Stimulated activated CD4-positive, alpha-beta T cell treated with anti-CD3 and anti-CD28 coated beads, TNF-alpha, amount 100 ng/mL, for 24 hours (primary cell): ENCODE results near the gene HGFAC.

Experiments used
- DNase-seq, 3 experiments: peaks; one replicate each; pipeline ENCODE4 v3.0.0-alpha.2; 2020; ENCODE audit warnings: low read depth in 3 of 3

The HGFAC gene

DNA sequence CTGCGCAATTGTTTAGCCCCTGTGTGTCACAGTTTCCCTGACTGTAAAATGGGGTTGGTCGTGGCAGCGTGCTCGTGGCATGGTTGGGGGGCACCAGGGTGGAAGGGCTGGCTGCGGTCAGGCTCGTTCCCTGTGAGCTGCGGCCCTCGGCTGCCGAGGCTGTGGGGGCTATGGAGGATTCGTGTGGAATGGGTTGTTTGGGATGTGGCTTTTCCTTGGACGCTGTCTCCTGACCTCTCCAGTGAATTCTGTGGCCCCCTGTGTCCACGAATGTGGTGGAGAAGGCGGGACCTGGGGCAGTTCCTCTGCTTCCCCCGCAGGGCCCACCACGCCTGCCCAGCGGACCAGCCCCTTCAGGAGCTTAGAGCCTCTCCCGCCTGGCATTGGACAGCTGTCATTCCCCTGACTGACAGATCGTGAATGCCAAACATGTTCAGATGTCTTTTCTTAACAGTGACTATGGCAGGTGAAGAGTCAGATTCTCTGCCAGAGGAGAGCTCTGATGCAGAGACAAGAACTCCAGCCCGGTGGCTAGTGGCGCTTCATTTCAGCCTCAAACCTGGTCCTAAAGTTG, 17.2 kb upstream of the HGFAC start:
- DNase-seq: no peak

DNA sequence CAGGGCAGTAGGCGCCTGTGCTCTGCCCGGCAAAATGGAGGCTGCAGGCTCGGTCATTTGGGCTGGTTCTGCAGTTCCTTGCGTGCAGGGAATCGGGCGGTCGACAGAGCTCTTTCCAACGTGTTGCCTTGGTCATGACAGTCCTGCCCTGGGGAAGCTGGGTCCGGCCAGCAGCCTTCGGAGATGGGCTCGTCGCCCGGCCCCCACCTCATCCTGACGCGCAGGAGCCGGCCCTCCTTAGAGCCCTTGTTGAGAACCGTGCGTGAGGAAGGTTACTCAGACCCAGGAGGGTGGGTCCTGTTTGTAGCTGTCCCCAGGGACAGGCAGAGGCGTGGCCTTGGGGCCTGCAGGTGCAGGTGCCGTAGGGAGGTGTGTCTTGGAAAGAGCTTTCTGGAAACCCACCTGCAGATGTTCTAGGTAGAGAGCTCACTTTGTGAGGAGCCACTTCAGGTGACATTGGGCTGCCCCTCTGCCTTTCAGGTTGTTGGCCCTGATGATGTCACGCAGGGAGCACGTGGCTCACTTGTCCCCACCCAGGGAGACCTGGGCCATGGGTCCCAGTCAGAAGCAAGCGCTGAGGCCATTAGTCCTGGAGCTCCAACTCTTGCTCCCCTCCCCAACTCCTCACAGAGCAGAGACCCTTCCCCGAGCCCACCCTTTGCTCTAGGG, 15.2 kb upstream of the HGFAC start:
- no peak for DNase-seq

GRCh38 chr4:3427134-3427476, 14.7 kb upstream of the HGFAC start:
- no peak for DNase-seq

DNA sequence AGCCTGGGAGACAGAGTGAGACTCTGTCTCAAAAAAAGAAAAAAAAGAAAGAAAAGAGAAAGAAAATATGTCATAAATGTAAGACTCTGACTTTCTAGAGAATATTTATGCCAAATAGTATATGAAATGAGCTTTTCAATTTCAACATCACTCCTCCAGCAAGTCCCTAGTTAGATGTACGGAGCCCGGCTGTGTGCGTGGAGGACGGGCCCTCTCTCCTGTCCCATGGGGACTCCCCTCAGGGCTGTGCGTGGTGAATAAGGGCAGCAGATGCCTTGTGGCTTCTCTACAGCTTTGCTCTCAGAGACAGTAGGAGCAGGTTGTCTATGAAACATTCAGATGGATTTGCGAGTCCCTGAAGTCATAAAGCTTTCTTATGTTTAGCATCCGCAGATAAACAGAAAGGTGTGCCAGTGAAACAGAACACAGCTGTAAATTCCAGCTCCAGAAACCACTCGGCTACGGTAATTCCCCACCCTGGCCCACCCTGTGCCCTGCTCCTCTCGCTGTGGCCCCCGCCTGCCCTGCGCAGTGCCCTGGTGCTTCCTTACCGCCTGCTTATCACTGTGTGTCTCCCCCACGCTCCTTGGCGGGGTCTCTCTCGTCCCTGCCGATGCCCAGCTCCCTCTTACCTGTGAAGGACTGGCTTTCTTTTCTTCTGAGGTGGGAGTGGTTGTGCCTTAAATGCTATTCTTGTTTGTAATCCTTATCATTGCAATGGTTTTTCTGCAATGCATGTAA, 13.9 kb upstream of the HGFAC start:
- no peak for DNase-seq

- no peak for DNase-seq
Measured at GRCh38 chr4:3429651-3430050, 12.1 kb upstream of the HGFAC start.

DNA sequence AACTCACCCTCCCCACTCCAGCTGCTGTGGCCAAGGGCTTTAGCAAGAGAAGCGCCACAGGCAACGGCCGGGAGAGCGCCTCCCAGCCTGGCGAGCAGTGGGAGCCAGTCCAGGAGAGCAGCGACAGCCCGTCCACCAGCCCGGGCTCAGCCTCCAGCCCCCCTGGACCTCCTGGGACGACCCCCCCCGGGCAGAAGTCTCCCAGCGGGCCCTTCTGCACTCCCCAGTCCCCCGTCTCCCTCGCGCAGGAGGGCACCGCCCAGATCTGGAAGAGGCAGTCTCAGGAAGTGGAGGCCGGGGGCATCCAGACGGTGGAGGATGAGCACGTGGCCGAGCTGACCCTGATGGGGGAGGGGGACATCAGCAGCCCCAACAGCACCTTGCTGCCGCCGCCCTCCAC, 11.2 kb upstream of the HGFAC start:
- no peak for DNase-seq

DNA sequence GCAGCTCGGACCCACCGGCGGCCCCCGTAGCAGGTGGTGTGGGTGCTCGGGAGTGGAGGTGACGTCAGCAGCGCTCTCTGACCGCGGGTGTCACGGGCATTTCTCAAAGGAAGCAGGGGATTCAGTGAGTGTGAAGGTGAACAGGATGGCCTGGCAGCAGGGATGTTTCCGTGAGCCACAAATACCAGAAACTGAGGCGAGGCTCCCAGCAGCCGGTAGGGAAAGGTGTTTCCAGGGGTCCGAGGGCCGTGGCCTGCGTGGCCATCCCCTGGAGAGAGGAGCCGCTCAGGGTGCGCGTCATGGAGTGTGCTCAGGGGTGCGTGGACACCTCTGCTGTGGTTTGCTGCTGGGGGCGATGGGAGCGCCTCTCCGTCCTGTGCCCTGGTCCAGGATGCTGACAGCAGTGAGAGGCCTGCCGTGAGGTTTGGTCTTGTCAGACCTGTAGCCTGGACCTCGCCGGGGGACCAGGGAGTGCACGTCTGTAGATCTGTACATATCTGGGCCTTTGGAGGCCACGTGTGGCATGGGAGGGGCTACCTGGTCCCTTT, 10.2 kb upstream of the HGFAC start:
- no peak for DNase-seq

GRCh38 chr4:3432381-3432790, 9.4 kb upstream of the HGFAC start:
- no peak for DNase-seq

GRCh38 chr4:3433138-3433869, 8.5 kb upstream of the HGFAC start:
- no peak for DNase-seq

- DNase-seq: no peak
Measured at GRCh38 chr4:3434881-3435685, 6.7 kb upstream of the HGFAC start.

- no peak for DNase-seq
Measured at GRCh38 chr4:3435686-3435956, 6.1 kb upstream of the HGFAC start.

GRCh38 chr4:3436048-3436797, 5.5 kb upstream of the HGFAC start:
- no peak for DNase-seq

- DNase-seq: no peak
Measured at GRCh38 chr4:3436798-3437581, 4.8 kb upstream of the HGFAC start.

GRCh38 chr4:3437582-3437936, 4.2 kb upstream of the HGFAC start:
- no peak for DNase-seq

DNA sequence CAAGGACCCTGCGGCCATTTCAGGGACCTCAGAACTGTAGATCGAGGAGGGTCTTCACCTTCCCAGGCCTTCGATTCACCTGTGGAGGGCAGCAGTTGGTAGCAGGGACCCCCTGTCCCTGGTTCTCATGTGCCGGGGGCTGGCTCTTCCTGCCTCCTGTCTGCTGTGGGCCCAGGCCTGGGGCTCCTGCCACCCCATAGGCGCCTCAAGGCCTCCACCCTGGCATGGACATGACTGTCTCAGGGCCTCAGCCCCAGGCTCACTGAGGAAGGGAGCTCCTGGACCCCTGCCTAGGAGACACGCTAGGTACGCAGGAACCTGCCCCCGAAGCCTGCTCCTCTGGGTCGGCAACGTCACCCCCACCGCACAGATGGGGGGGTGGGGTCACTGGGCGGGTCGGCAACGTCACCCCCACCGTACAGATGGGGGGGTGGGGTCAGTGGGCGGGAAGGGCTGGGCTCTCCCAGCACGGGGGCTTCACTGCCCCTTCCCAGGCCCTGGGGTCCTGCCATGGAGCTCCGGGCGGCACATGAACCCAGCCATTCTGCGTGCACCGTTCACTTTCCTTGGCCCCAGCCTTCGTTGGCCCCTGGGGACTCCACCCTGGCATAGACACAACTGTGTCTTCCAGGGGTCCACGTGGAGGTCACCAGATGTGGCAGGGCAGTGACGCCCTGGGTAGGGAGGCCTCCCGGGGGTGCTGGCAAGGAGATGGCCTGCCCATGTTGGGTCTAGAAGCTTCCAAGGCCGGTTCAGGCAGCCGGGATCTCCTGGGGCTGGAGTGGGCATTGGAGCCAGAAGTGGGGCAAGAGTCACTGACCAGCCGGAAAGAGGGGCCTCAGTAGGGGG, 3.5 kb upstream of the HGFAC start:
- DNase-seq: no peak

GRCh38 chr4:3438847-3439180, 3.0 kb upstream of the HGFAC start:
- DNase-seq: no peak

GRCh38 chr4:3439391-3439790, 2.4 kb upstream of the HGFAC start:
- DNase-seq: no peak

- DNase-seq: no peak
Measured at GRCh38 chr4:3440011-3440410, 1.8 kb upstream of the HGFAC start.

- no peak for DNase-seq
Measured at GRCh38 chr4:3440979-3441500, 728 bp upstream of the HGFAC start.
